ENCODE measurements around the gene GPC6. TPM values are rescaled to one million over a fixed set of nuclear protein-coding genes. Genes with fewer than 3 reads are reported as not detected.

The GPC6 gene
- total and polyA plus RNA-seq, 10 donors: 0.22 to 9.3 (median 4.5) TPM

DNA sequence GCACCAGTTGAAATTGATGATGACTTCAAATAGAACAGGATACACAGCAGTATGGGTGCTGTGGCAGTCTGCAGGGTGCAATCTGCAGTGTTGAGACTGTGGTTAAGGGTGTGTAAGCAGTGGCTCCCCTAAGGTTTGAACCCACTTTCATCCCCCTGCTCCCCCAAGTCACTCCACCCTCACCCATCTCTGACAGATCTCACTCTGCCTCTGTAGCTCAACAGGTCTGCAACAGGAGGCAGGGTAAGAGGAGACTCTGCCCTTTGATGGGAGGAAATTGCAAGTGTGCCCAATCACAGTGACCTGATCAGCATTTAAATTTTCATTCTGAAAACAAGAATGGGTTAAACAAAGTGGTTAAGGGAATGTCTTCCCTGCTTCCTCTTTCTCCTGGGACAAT is 1160.4 kb downstream of the GPC6 start:
- H3K27me3 ChIP-seq (replicated peaks in 1 of 7): no peaks in the 10 kb centered on the region
- H3K27ac ChIP-seq: no peak overlapping the region
- H3K4me3 ChIP-seq: no peak overlapping the region
- no peaks in the 10 kb centered on the region for H3K9me3 ChIP-seq
- intact Hi-C loops (cut with DNase I; ENCODE audit: low total_unique reads): no loop called here
- H3K36me3 ChIP-seq: no peaks in the 10 kb centered on the region
- TF ChIP-seq, protein P1, sequence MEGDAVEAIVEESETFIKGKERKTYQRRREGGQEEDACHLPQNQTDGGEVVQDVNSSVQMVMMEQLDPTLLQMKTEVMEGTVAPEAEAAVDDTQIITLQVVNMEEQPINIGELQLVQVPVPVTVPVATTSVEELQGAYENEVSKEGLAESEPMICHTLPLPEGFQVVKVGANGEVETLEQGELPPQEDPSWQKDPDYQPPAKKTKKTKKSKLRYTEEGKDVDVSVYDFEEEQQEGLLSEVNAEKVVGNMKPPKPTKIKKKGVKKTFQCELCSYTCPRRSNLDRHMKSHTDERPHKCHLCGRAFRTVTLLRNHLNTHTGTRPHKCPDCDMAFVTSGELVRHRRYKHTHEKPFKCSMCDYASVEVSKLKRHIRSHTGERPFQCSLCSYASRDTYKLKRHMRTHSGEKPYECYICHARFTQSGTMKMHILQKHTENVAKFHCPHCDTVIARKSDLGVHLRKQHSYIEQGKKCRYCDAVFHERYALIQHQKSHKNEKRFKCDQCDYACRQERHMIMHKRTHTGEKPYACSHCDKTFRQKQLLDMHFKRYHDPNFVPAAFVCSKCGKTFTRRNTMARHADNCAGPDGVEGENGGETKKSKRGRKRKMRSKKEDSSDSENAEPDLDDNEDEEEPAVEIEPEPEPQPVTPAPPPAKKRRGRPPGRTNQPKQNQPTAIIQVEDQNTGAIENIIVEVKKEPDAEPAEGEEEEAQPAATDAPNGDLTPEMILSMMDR (IDR thresholded peaks at IDR 0.05 in 8 of 11, conservative IDR thresholded peaks at IDR 0.05 in 3 of 11): no peak
- TF ChIP-seq POLR2AphosphoS5 (IDR thresholded peaks at IDR 0.05): no peak
- no peak for TF ChIP-seq POLR2A (IDR thresholded peaks at IDR 0.05)
- no peak for DNase-seq
- no peaks in the 10 kb centered on the region for H3K4me1 ChIP-seq

DNA sequence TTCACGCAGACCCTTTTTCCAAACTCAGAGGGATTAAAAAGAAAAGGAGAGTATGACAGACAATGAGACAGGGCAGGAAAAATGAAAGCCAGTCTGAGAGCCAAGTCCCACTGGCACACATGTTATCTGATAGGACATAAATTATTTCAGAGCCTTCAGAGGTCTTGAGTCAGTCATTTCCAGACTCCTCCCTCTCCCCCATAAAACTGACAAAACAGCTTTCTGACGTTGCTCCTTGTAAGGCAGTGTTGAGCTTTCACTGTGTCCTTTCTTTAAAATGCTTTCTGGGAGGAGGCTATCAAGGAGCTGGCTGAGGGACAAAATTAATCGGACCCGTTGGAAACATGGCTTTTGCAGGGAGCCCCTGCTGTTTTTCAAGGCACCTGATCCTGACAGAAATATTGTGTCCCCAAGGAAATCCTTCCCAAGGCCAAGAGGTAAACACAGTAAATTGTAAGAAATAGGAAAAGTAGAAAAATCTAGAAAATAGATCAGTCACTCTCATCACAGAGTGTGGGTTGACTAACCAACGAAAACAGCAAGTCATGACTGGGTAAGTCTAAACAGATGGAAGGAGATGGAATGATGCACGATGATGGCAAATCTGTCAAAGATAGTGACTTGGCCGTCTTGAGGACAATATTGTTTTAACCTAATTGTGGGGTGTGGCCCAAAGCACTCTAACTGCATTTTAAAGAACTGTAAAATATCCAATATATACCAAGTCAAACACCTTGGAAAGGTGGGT is 1163.2 kb downstream of the GPC6 start:
- intact Hi-C loops (cut with DNase I; ENCODE audit: low total_unique reads): no loop called here
- Histone ChIP-seq H3K4me1 (no peaks in the 10 kb centered on the region), H3K4me3 (no peak overlapping the region), H3K27ac (no peak overlapping the region), H3K27me3 (replicated peaks in 1 of 7) (no peaks in the 10 kb centered on the region), H3K36me3 (no peaks in the 10 kb centered on the region), H3K9me3 (no peaks in the 10 kb centered on the region)
- TF ChIP-seq POLR2AphosphoS5 (IDR thresholded peaks at IDR 0.05) (no peak), POLR2A (IDR thresholded peaks at IDR 0.05) (no peak)
- TF ChIP-seq, protein P1 (IDR thresholded peaks at IDR 0.05 in 8 of 11, conservative IDR thresholded peaks at IDR 0.05 in 3 of 11): no peak
- no peak for DNase-seq
- WGBS, 5 donors: 64 to 75% (median 70%) methylated on average over 7 of the region's 7 CpGs

DNA sequence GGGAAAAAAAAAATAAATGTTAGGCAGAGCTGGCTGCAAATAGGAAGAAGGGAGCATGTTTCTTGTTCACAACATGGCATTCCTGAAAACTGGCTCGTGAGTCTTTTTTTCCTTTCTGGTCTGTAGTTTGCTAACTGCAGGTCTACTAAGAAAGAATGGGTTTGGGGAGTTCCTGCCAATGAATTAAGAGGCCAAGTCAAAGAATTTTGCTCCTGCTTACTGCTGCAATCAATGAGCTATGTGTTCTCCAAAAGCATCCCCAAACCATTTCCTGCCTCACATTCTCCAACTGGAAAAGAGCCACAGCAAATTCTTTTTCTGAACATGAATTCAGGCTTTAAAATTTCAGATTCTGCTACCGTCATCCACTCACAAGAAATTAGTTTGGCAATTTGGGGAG is 1164.3 kb downstream of the GPC6 start:
- WGBS, 5 donors: 65 to 78% (median 68%) methylated on average over 2 of the region's 2 CpGs
- intact Hi-C loops (cut with DNase I; ENCODE audit: low total_unique reads): no loop called here
- no peak overlapping the region for H3K27ac ChIP-seq
- no peaks in the 10 kb centered on the region for H3K36me3 ChIP-seq
- no peaks in the 10 kb centered on the region for H3K4me1 ChIP-seq
- no peaks in the 10 kb centered on the region for H3K27me3 ChIP-seq (replicated peaks in 1 of 7)
- TF ChIP-seq POLR2A (IDR thresholded peaks at IDR 0.05) (no peak), POLR2AphosphoS5 (IDR thresholded peaks at IDR 0.05) (no peak)
- TF ChIP-seq, protein P1 (IDR thresholded peaks at IDR 0.05 in 8 of 11, conservative IDR thresholded peaks at IDR 0.05 in 3 of 11): no peak
- DNase-seq: no peak
- no peaks in the 10 kb centered on the region for H3K9me3 ChIP-seq
- H3K4me3 ChIP-seq: no peak overlapping the region

- no peak for TF ChIP-seq POLR2AphosphoS5 (IDR thresholded peaks at IDR 0.05)
- TF ChIP-seq, protein P1 (IDR thresholded peaks at IDR 0.05 in 8 of 11, conservative IDR thresholded peaks at IDR 0.05 in 3 of 11): no peak
- no peaks in the 10 kb centered on the region for H3K36me3 ChIP-seq
- no peaks in the 10 kb centered on the region for H3K27me3 ChIP-seq (replicated peaks in 1 of 7)
- no peak overlapping the region for H3K4me3 ChIP-seq
- 71 to 91% (median 84%) methylated on average over 4 of the region's 4 CpGs for WGBS, 5 donors
- intact Hi-C loops (cut with DNase I; ENCODE audit: low total_unique reads): no loop called here
- H3K4me1 ChIP-seq: no peaks in the 10 kb centered on the region
- no peaks in the 10 kb centered on the region for H3K9me3 ChIP-seq
- DNase-seq: no peak
- no peak overlapping the region for H3K27ac ChIP-seq
Observed at GRCh38 chr13:94394723-94395122, 1168.1 kb downstream of the GPC6 start.
